HepG2 (cell line): ENCODE measurements around the gene PLEKHA5. TPM values are rescaled to one million over a fixed set of nuclear protein-coding genes. Genes with fewer than 3 reads are reported as not detected.
"Not testable (repeated sequence)": the region's sequence is repeated elsewhere in the genome, so short reads cannot be mapped to it uniquely, and the experiment has no call there.

Experiments used
- ATAC-seq: fragments of 200-7000 bp; cut with Tn5 transposase; 3 replicates; pipeline ENCODE4 v1.9.1; 2020; ENCODE audit warnings: mild to moderate bottlenecking, moderate library complexity
- BruUV-seq: library from RNA; stranded (reverse); fragments of 400-500 nt; replicated peaks from 2 replicates; lab custom pipeline; 2021; lab: Mats Ljungman, UMichigan
- CTCF ChIA-PET: fragments of 300-600 bp; formaldehyde crosslinking; extraction: SDS; loops from one replicate; lab custom pipeline; 2021; ENCODE audit warnings: low total read pairs, inconsistent platforms, low intra/inter-chr PET ratio; lab: Yijun Ruan, JAX
- POLR2A ChIA-PET: fragments of 350-600 bp; sonication (Branson Sonifier 250); formaldehyde crosslinking; loops from one replicate; lab custom pipeline; 2020; ENCODE audit warnings: antibody characterized with exemption, inconsistent platforms; lab: Yijun Ruan, JAX
- DNase-seq: peaks from one replicate; pipeline ENCODE4 v3.0.0-alpha.2; 2015; ENCODE audit warnings: low spot score
- FAIRE-seq: peaks from 3 replicates; lab custom pipeline; 2011; peaks lifted over from hg19 to GRCh38; lab: Jason Lieb, UNC
- H2AFZ ChIP-seq: one replicate; pipeline ENCODE4 v1.6.1; 2011; ENCODE audit warnings: low read length, inconsistent platforms
- H3K27ac ChIP-seq: fragments of 300-600 bp; 3 replicates; pipeline ENCODE4 v1.8.0; 2011; ENCODE audit warnings: mixed run types, mild to moderate bottlenecking, mixed read lengths, low read length, inconsistent platforms; ENCODE audit not compliant: insufficient read depth; ENCODE audit errors: extremely low read length
- H3K27me3 ChIP-seq, 2 experiments: fragments of 200-600 bp in 1 of 2; 2 replicates in 1 of 2; 3 replicates in 1 of 2; pipeline versions ENCODE4 v1.6.0 to v1.8.0; 2011; ENCODE audit warnings: low read length in 2 of 2, mild to moderate bottlenecking in 2 of 2, moderate library complexity in 2 of 2, inconsistent platforms in 1 of 2; ENCODE audit not compliant: insufficient read depth in 2 of 2, control insufficient read depth in 1 of 2
- H3K36me3 ChIP-seq, 2 experiments: fragments of 200-600 bp in 1 of 2; replicated peaks in 1 of 2; 2 replicates in 1 of 2; 3 replicates in 1 of 2; pipeline versions ENCODE4 v1.5.1 to v1.8.0; 2011; ENCODE audit warnings: low read length in 2 of 2, inconsistent platforms in 1 of 2; ENCODE audit not compliant: insufficient read depth in 2 of 2, control insufficient read depth in 1 of 2
- H3K4me1 ChIP-seq: 2 replicates; pipeline ENCODE4 v1.5.1; 2012; ENCODE audit warnings: low read length, inconsistent platforms; ENCODE audit not compliant: insufficient read depth
- H3K4me2 ChIP-seq: 2 replicates; pipeline ENCODE4 v1.6.0; 2011; ENCODE audit warnings: low read depth, low read length, inconsistent platforms
- H3K4me3 ChIP-seq, 3 experiments: fragments of 200-600 bp in 1 of 3; sonication (generic), shearing (Covaris generic) in 1 of 3; replicated peaks in 1 of 3; 2 replicates each; pipeline ENCODE4 v1.5.1; 2011 to 2016; ENCODE audit warnings: low read length in 3 of 3, inconsistent platforms in 2 of 3, low read depth in 2 of 3, mild to moderate bottlenecking in 2 of 3, control low read depth in 1 of 3, mixed read lengths in 1 of 3; ENCODE audit not compliant: insufficient read depth in 1 of 3
- H3K79me2 ChIP-seq: one replicate; pipeline ENCODE4 v1.6.1; 2011; ENCODE audit warnings: low read length, inconsistent platforms; ENCODE audit not compliant: insufficient read depth
- H3K9ac ChIP-seq: 2 replicates; pipeline ENCODE4 v1.6.0; 2011; ENCODE audit warnings: mild to moderate bottlenecking, low read depth, low read length, inconsistent platforms; ENCODE audit not compliant: insufficient read depth
- H3K9me3 ChIP-seq: 2 replicates; pipeline ENCODE4 v1.5.1; 2012; ENCODE audit warnings: mild to moderate bottlenecking, low read length
- H4K20me1 ChIP-seq: 2 replicates; pipeline ENCODE4 v1.6.0; 2011; ENCODE audit warnings: inconsistent platforms, mild to moderate bottlenecking, low read length, moderate library complexity; ENCODE audit not compliant: insufficient read depth
- HOXA7 ChIP-seq: sonication (generic); formaldehyde crosslinking; IDR thresholded peaks from 2 replicates; pipeline ENCODE4 v1.8.1; 2022; ENCODE audit warnings: mild to moderate bottlenecking, missing genetic modification reagents, moderate library complexity
- RBM22 ChIP-seq: fragments of 200-400 bp; formaldehyde crosslinking; optimal IDR thresholded peaks from 2 replicates; pipeline ENCODE3; 2017; ENCODE audit warnings: mild to moderate bottlenecking, low read length, moderate library complexity
- ZNF10 ChIP-seq: sonication (generic); formaldehyde crosslinking; IDR thresholded peaks from 2 replicates; pipeline ENCODE4 v1.4.0; 2020; ENCODE audit warnings: mild to moderate bottlenecking, low read depth, missing genetic modification reagents, borderline replicate concordance
- WGBS: methylation state at CpG from one replicate; pipeline ENCODE4 v1.1.6; 2017; ENCODE audit warnings: low lambda C conversion rate; 5-methylcytosine and 5-hydroxymethylcytosine counted together
- in situ Hi-C: cut with HindIII; loops from 2 replicates; pipeline ENCODE4 v1.10.0; 2017; ENCODE audit warnings: low pct_unique_long_range_greater_than_20kb; ENCODE audit not compliant: extremely low pct_ligation_motif_present
- intact Hi-C: fragments of 100-400 bp; cut with micrococcal nuclease; formaldehyde crosslinking; loops from one replicate; pipeline ENCODE4 v1.10.0; 2022; ENCODE audit not compliant: unreplicated experiment
- polyA plus RNA-seq, 8 experiments: library from polyadenylated mRNA; depleted of rRNA in 3 of 8; stranded (reverse) in 7 of 8; unstranded in 1 of 8; fragments of >200 nt; fragmentation: Illumina TruSeq in 4 of 8; extraction: Trizol in 4 of 8; gene quantifications; 2 replicates each; pipeline versions ENCODE4 v1.2.1 to v1.2.3, GENCODE V29; 2011 to 2016; ENCODE audit warnings: low read depth in 4 of 8, missing spikeins in 1 of 8, mixed read lengths in 1 of 8; ENCODE audit not compliant: insufficient read depth in 1 of 8
- total RNA-seq, 5 experiments: library from RNA; depleted of rRNA; stranded (reverse); fragments of >200 nt; fragmentation: Illumina TruSeq; extraction: Trizol; gene quantifications; 2 replicates each; pipeline ENCODE4 v1.2.3, GENCODE V29; 2016; ENCODE audit warnings: low read depth in 1 of 5
- TF ChIP-seq, protein P1 (sequence below): sonication (generic); formaldehyde crosslinking; IDR thresholded peaks from 2 replicates; pipeline ENCODE4 v1.4.0; 2020; ENCODE audit warnings: low read depth, mild to moderate bottlenecking, missing genetic modification reagents

The PLEKHA5 gene
- total and polyA plus RNA-seq, 2 of the 13 experiments (the other 11 are each of a cell fraction or from before 2014, with no cell fraction given): 4.2 to 15.4 TPM

DNA sequence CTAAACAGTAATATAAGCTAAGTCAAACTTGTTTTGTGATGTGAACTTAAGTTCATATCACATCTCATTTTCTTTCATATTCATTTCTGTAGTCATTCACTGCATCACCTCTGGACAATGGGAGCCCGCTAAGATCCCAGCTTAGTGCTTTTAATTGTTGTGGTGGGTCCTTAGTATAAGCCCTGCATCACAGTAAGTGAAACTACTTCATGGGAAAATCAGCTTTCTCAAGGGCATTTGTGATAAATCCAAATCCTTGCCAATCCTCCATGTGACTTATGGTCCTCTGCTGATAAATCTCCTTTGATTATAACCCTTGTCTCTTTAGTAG is 98.3 kb downstream of the PLEKHA5 start:
- DNase-seq: no peak
- no peak overlapping the region for H3K4me2 ChIP-seq

DNA sequence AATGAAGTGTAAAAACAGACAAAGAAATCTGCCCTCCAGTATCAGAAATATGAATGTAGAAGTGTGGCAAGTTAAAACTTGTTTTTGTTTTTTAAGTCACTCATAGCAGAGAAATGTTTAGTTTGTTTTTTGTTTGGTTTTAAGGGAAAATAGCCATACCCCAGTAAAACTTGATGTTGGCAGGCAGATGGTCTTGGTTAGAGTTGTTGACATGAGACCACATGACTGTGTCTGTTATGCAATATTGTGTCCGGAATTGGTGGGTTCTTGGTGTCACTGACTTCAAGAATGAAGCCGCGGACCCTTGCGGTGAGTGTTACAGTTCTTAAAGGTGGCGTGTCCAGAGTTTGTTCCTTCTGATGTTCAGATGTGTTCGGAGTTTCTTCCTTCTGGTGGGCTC is 99.5 kb downstream of the PLEKHA5 start:
- H3K79me2 ChIP-seq, H2AFZ ChIP-seq, H3K4me3 ChIP-seq, CTCF ChIA-PET, H3K27ac ChIP-seq, ATAC-seq, in situ Hi-C loops, intact Hi-C loops, H4K20me1 ChIP-seq, H3K9me3 ChIP-seq, H3K27me3 ChIP-seq, H3K36me3 ChIP-seq, DNase-seq, H3K9ac ChIP-seq, FAIRE-seq, POLR2A ChIA-PET, BruUV-seq, H3K4me2 ChIP-seq: not testable (repeated sequence)
- H3K4me1 ChIP-seq: peaks cover 27% of the 10 kb centered on the region
- 100% methylated on average over 6 of the region's 6 CpGs for WGBS

More for the DNA sequence above, 98.3 kb downstream of the PLEKHA5 start:
- no peaks in the 10 kb centered on the region for H3K36me3 ChIP-seq
- intact Hi-C loops: no loop called here
- FAIRE-seq (no peak), ATAC-seq (peak; percentile 26; the same call in 2 of the 3 replicates)
- no peaks in the 10 kb centered on the region for H4K20me1 ChIP-seq
- WGBS: 97% methylated on average over 1 of the region's 1 CpG
- no peaks in the 10 kb centered on the region for H3K27me3 ChIP-seq
- no peak overlapping the region for H2AFZ ChIP-seq
- H3K4me3 ChIP-seq: no peak overlapping the region
- BruUV-seq: no TSS peak
- TF ChIP-seq, protein P1, sequence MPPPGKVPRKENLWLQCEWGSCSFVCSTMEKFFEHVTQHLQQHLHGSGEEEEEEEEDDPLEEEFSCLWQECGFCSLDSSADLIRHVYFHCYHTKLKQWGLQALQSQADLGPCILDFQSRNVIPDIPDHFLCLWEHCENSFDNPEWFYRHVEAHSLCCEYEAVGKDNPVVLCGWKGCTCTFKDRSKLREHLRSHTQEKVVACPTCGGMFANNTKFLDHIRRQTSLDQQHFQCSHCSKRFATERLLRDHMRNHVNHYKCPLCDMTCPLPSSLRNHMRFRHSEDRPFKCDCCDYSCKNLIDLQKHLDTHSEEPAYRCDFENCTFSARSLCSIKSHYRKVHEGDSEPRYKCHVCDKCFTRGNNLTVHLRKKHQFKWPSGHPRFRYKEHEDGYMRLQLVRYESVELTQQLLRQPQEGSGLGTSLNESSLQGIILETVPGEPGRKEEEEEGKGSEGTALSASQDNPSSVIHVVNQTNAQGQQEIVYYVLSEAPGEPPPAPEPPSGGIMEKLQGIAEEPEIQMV (CRISPR knock-in tag): no peak
- TF ChIP-seq RBM22 (no peak), HOXA7 (CRISPR knock-in tag) (no peak), ZNF10 (no peak)
- POLR2A ChIA-PET: no interaction called here
- no peak overlapping the region for H3K9ac ChIP-seq
- CTCF ChIA-PET: no interaction called here
- in situ Hi-C loops: no loop called here
- no peak overlapping the region for H3K27ac ChIP-seq
- H3K9me3 ChIP-seq: no peaks in the 10 kb centered on the region
- peaks cover 16% of the 10 kb centered on the region for H3K4me1 ChIP-seq
- H3K79me2 ChIP-seq: peaks cover 2% of the 10 kb centered on the region
